Measurements from ENCODE around the gene NCOA1. TPM values are rescaled to one million over a fixed set of nuclear protein-coding genes. Genes with fewer than 3 reads are reported as not detected.

Gene NCOA1
- polyA plus RNA-seq, 1 donor from 2014 or later: 23.0 TPM

- Histone ChIP-seq H3K4me2 (ENCODE audit: low read length) (no peak overlapping the region), H3K9ac (ENCODE audit: low read length) (no peak overlapping the region), H3K27ac (ENCODE audit: low read length) (no peak overlapping the region), H3K9me2 (ENCODE audit: insufficient read depth, low read length) (no peaks in the 10 kb centered on the region), H3K9me3 (ENCODE audit: low read length) (no peaks in the 10 kb centered on the region), H4K20me1 (ENCODE audit: insufficient read depth) (no peaks in the 10 kb centered on the region), H3K4me3 (ENCODE audit: low read length) (no peak overlapping the region), H3K79me2 (replicated peaks; ENCODE audit: insufficient read depth, low read length) (no peaks in the 10 kb centered on the region), H2AFZ (ENCODE audit: low read depth, low read length) (no peak overlapping the region), H3F3A (ENCODE audit: insufficient read depth, low read length, poor library complexity, severe bottlenecking) (no peaks in the 10 kb centered on the region), H3K27me3 (ENCODE audit: insufficient read depth, low read depth, low read length) (no peaks in the 10 kb centered on the region), H3K36me3 (ENCODE audit: insufficient read depth, low read length) (no peaks in the 10 kb centered on the region)
- TF ChIP-seq SMC3 (conservative IDR thresholded peaks at IDR 0.05; ENCODE audit: poor library complexity): no peak
- no peak for TF ChIP-seq RAD21 (conservative IDR thresholded peaks at IDR 0.05)
- TF ChIP-seq, protein P1, sequence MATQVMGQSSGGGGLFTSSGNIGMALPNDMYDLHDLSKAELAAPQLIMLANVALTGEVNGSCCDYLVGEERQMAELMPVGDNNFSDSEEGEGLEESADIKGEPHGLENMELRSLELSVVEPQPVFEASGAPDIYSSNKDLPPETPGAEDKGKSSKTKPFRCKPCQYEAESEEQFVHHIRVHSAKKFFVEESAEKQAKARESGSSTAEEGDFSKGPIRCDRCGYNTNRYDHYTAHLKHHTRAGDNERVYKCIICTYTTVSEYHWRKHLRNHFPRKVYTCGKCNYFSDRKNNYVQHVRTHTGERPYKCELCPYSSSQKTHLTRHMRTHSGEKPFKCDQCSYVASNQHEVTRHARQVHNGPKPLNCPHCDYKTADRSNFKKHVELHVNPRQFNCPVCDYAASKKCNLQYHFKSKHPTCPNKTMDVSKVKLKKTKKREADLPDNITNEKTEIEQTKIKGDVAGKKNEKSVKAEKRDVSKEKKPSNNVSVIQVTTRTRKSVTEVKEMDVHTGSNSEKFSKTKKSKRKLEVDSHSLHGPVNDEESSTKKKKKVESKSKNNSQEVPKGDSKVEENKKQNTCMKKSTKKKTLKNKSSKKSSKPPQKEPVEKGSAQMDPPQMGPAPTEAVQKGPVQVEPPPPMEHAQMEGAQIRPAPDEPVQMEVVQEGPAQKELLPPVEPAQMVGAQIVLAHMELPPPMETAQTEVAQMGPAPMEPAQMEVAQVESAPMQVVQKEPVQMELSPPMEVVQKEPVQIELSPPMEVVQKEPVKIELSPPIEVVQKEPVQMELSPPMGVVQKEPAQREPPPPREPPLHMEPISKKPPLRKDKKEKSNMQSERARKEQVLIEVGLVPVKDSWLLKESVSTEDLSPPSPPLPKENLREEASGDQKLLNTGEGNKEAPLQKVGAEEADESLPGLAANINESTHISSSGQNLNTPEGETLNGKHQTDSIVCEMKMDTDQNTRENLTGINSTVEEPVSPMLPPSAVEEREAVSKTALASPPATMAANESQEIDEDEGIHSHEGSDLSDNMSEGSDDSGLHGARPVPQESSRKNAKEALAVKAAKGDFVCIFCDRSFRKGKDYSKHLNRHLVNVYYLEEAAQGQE (IDR thresholded peaks at IDR 0.05; ENCODE audit: borderline replicate concordance): no peak
- no peak for TF ChIP-seq EZH2 (IDR thresholded peaks at IDR 0.05; ENCODE audit: borderline replicate concordance, insufficient read depth, low read length, poor library complexity, severe bottlenecking)
- TF ChIP-seq EP300 (conservative IDR thresholded peaks at IDR 0.05; ENCODE audit: poor library complexity, severe bottlenecking): no peak
- no peak for TF ChIP-seq TAF1 (IDR thresholded peaks at IDR 0.05; ENCODE audit: low read depth)
- TF ChIP-seq POLR2AphosphoS5 (IDR thresholded peaks at IDR 0.05): no peak
- no peak for TF ChIP-seq CTCF (IDR thresholded peaks at IDR 0.05; ENCODE audit: poor library complexity, severe bottlenecking)
- no peak for TF ChIP-seq MXI1 (conservative IDR thresholded peaks at IDR 0.05; ENCODE audit: poor library complexity, severe bottlenecking)
Measured at GRCh38 chr2:24761866-24762265, 270.8 kb downstream of the NCOA1 start.

DNA sequence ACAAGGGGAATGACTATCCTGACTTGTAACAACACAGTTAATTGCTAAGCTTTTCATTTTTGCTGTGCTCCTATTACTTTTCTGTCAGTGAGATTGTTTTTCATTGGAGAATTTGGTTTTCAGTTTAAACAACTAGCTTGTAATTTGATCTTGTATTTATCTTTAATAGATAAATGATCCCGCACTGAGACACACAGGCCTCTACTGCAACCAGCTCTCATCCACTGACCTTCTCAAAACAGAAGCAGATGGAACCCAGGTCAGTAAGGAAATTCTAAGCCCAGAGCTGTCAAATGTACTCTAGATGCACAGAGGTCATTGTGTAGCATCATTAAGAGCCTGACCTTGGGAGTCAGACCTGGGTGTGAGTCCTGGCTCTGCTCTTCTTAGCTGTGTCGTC is 271.5 kb downstream of the NCOA1 start:
- Histone ChIP-seq H3K36me3 (ENCODE audit: insufficient read depth, low read length) (no peaks in the 10 kb centered on the region), H3K27ac (ENCODE audit: low read length) (no peak overlapping the region), H3K9me2 (ENCODE audit: insufficient read depth, low read length) (no peaks in the 10 kb centered on the region), H3K27me3 (ENCODE audit: insufficient read depth, low read depth, low read length) (no peaks in the 10 kb centered on the region), H3K9me3 (ENCODE audit: low read length) (no peaks in the 10 kb centered on the region), H3K79me2 (replicated peaks; ENCODE audit: insufficient read depth, low read length) (no peaks in the 10 kb centered on the region), H4K20me1 (ENCODE audit: insufficient read depth) (no peaks in the 10 kb centered on the region), H2AFZ (ENCODE audit: low read depth, low read length) (no peak overlapping the region), H3F3A (ENCODE audit: insufficient read depth, low read length, poor library complexity, severe bottlenecking) (no peaks in the 10 kb centered on the region), H3K9ac (ENCODE audit: low read length) (no peak overlapping the region), H3K4me2 (ENCODE audit: low read length) (no peak overlapping the region), H3K4me3 (ENCODE audit: low read length) (no peak overlapping the region)
- no peak for TF ChIP-seq EZH2 (IDR thresholded peaks at IDR 0.05; ENCODE audit: borderline replicate concordance, insufficient read depth, low read length, poor library complexity, severe bottlenecking)
- TF ChIP-seq CTCF (IDR thresholded peaks at IDR 0.05; ENCODE audit: poor library complexity, severe bottlenecking): no peak
- TF ChIP-seq EP300 (conservative IDR thresholded peaks at IDR 0.05; ENCODE audit: poor library complexity, severe bottlenecking): no peak
- TF ChIP-seq, protein P1 (IDR thresholded peaks at IDR 0.05; ENCODE audit: borderline replicate concordance): no peak
- TF ChIP-seq TAF1 (IDR thresholded peaks at IDR 0.05; ENCODE audit: low read depth): no peak
- no peak for TF ChIP-seq MXI1 (conservative IDR thresholded peaks at IDR 0.05; ENCODE audit: poor library complexity, severe bottlenecking)
- TF ChIP-seq RAD21 (conservative IDR thresholded peaks at IDR 0.05): no peak
- TF ChIP-seq POLR2AphosphoS5 (IDR thresholded peaks at IDR 0.05): no peak
- TF ChIP-seq SMC3 (conservative IDR thresholded peaks at IDR 0.05; ENCODE audit: poor library complexity): no peak
